ENCODE measurements around the gene CACNA2D2. TPM values are rescaled to one million over a fixed set of nuclear protein-coding genes. Genes with fewer than 3 reads are reported as not detected.

CACNA2D2 gene
- total and polyA plus RNA-seq, 2 of the 13 experiments (the other 11 are each of a cell fraction or from before 2014, with no cell fraction given) = not detected

- TF ChIP-seq ZNF530 (CRISPR knock-in tag; IDR thresholded peaks at IDR 0.05; ENCODE audit: low read depth) (0 out of 2 replicates have a peak, but pooled peaks have one; percentile 29), BRD4 (CRISPR knock-in tag; IDR thresholded peaks at IDR 0.05) (no peak), AHR (CRISPR knock-in tag; IDR thresholded peaks at IDR 0.05) (no peak), SMAD9 (CRISPR knock-in tag; IDR thresholded peaks at IDR 0.05) (no peak), ZNF75D (CRISPR knock-in tag; IDR thresholded peaks at IDR 0.05; ENCODE audit: borderline replicate concordance) (no peak), ZBTB7B (CRISPR knock-in tag; IDR thresholded peaks at IDR 0.05) (no peak), SIX1 (CRISPR knock-in tag; IDR thresholded peaks at IDR 0.05; ENCODE audit: borderline replicate concordance) (no peak), TBL1XR1 (IDR thresholded peaks at IDR 0.05; ENCODE audit: borderline replicate concordance, low read length, partially characterized antibody) (no peak), ZNF772 (CRISPR knock-in tag; IDR thresholded peaks at IDR 0.05) (no peak), ZNF891 (CRISPR knock-in tag; IDR thresholded peaks at IDR 0.05) (no peak), ARID4A (CRISPR knock-in tag; IDR thresholded peaks at IDR 0.05; ENCODE audit: borderline replicate concordance) (no peak), ZNF724P (CRISPR knock-in tag; IDR thresholded peaks at IDR 0.05; ENCODE audit: borderline replicate concordance) (no peak), ZNF563 (CRISPR knock-in tag; IDR thresholded peaks at IDR 0.05) (no peak), ZNF225 (CRISPR knock-in tag; IDR thresholded peaks at IDR 0.05) (no peak), ARNT2 (CRISPR knock-in tag; IDR thresholded peaks at IDR 0.05; ENCODE audit: low read depth) (no peak), ISL2 (CRISPR knock-in tag; IDR thresholded peaks at IDR 0.05) (no peak), ZNF124 (CRISPR knock-in tag; IDR thresholded peaks at IDR 0.05) (no peak), MYNN (CRISPR knock-in tag; IDR thresholded peaks at IDR 0.05; ENCODE audit: low read depth) (no peak), ZFAT (CRISPR knock-in tag; conservative IDR thresholded peaks at IDR 0.05) (no peak), ZNF879 (CRISPR knock-in tag; IDR thresholded peaks at IDR 0.05) (no peak), ZBTB46 (CRISPR knock-in tag; IDR thresholded peaks at IDR 0.05; ENCODE audit: borderline replicate concordance) (no peak), ASH2L (IDR thresholded peaks at IDR 0.05; ENCODE audit: insufficient read length, low read depth, low read length) (no peak), NFKBIZ (CRISPR knock-in tag; IDR thresholded peaks at IDR 0.05) (no peak)
- TF ChIP-seq, protein P1, sequence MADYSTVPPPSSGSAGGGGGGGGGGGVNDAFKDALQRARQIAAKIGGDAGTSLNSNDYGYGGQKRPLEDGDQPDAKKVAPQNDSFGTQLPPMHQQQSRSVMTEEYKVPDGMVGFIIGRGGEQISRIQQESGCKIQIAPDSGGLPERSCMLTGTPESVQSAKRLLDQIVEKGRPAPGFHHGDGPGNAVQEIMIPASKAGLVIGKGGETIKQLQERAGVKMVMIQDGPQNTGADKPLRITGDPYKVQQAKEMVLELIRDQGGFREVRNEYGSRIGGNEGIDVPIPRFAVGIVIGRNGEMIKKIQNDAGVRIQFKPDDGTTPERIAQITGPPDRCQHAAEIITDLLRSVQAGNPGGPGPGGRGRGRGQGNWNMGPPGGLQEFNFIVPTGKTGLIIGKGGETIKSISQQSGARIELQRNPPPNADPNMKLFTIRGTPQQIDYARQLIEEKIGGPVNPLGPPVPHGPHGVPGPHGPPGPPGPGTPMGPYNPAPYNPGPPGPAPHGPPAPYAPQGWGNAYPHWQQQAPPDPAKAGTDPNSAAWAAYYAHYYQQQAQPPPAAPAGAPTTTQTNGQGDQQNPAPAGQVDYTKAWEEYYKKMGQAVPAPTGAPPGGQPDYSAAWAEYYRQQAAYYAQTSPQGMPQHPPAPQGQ (CRISPR knock-in tag; IDR thresholded peaks at IDR 0.05; ENCODE audit: borderline replicate concordance) = 0 out of 2 replicates have a peak, but pooled peaks have one; percentile 33
These were observed 183.4 kb downstream of the CACNA2D2 start (continued) for GRCh38 chr3:50319894-50320625.

All from HepG2 (cell line).